ENCODE measurements around the gene BOLL. TPM values are rescaled to one million over a fixed set of nuclear protein-coding genes. Genes with fewer than 3 reads are reported as not detected.
"Not testable (repeated sequence)": the region's sequence is repeated elsewhere in the genome, so short reads cannot be mapped to it uniquely, and the experiment has no call there.

Gene BOLL
- total RNA-seq, 6 experiments from 2014 or later: not detected

DNA sequence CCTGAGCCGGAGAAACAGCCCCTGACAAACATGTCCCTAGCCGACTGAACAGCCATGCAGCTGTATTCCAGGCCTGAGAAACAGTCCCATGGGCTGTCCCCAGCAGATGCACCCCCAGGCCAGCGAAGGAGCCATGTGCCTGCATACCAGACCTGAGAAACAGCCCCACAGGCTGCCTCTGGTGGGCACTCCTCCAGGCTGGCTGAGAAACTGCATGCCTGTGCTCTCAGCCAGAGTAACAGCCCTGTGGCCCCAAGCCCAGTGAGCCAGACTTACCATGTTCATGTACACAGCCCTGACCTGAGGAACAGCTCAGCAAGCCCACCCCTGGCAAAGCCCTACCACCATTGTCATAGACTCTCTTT is 24.8 kb downstream of the BOLL start:
- Histone ChIP-seq H3K27ac (no peak overlapping the region), H3K36me3 (no peaks in the 10 kb centered on the region), H3K27me3 (no peaks in the 10 kb centered on the region), H3K4me3 (no peak overlapping the region), H3K9me3 (no peaks in the 10 kb centered on the region), H3K4me1 (no peaks in the 10 kb centered on the region)
- 90% methylated on average over 2 of the region's 3 CpGs for WGBS (ENCODE audit: insufficient coverage, low coverage, low lambda C conversion rate, missing lambda C conversion rate)
- TF ChIP-seq, protein P1, sequence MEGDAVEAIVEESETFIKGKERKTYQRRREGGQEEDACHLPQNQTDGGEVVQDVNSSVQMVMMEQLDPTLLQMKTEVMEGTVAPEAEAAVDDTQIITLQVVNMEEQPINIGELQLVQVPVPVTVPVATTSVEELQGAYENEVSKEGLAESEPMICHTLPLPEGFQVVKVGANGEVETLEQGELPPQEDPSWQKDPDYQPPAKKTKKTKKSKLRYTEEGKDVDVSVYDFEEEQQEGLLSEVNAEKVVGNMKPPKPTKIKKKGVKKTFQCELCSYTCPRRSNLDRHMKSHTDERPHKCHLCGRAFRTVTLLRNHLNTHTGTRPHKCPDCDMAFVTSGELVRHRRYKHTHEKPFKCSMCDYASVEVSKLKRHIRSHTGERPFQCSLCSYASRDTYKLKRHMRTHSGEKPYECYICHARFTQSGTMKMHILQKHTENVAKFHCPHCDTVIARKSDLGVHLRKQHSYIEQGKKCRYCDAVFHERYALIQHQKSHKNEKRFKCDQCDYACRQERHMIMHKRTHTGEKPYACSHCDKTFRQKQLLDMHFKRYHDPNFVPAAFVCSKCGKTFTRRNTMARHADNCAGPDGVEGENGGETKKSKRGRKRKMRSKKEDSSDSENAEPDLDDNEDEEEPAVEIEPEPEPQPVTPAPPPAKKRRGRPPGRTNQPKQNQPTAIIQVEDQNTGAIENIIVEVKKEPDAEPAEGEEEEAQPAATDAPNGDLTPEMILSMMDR (IDR thresholded peaks at IDR 0.05): no peak
- TF ChIP-seq POLR2A (IDR thresholded peaks at IDR 0.05): no peak
- DNase-seq: no peak
- no peak for ATAC-seq
- intact Hi-C loops (cut with DNase I): no loop called here

GRCh38 chr2:197759625-197760292 is 25.4 kb downstream of the BOLL start:
- Histone ChIP-seq H3K4me1 (no peaks in the 10 kb centered on the region), H3K9me3 (no peaks in the 10 kb centered on the region), H3K36me3 (no peaks in the 10 kb centered on the region), H3K27me3 (no peaks in the 10 kb centered on the region), H3K27ac (no peak overlapping the region), H3K4me3 (no peak overlapping the region)
- no CpG with 5 or more reads among the region's 11 CpGs for WGBS (ENCODE audit: insufficient coverage, low coverage, low lambda C conversion rate, missing lambda C conversion rate)
- no peak for DNase-seq
- intact Hi-C loops (cut with DNase I): no loop called here
- ATAC-seq: no peak
- no peak for TF ChIP-seq POLR2A (IDR thresholded peaks at IDR 0.05)
- TF ChIP-seq, protein P1 (IDR thresholded peaks at IDR 0.05): no peak

GRCh38 chr2:197759013-197759412 is 26.1 kb downstream of the BOLL start:
- DNase-seq (no peak), ATAC-seq (no peak)
- intact Hi-C loops (cut with DNase I): no loop called here
- 60% methylated on average over 2 of the region's 4 CpGs for WGBS (ENCODE audit: insufficient coverage, low coverage, low lambda C conversion rate, missing lambda C conversion rate)
- Histone ChIP-seq H3K4me3 (no peak overlapping the region), H3K9me3 (no peaks in the 10 kb centered on the region), H3K36me3 (no peaks in the 10 kb centered on the region), H3K27ac (no peak overlapping the region), H3K27me3 (no peaks in the 10 kb centered on the region), H3K4me1 (no peaks in the 10 kb centered on the region)
- no peak for TF ChIP-seq POLR2A (IDR thresholded peaks at IDR 0.05)
- TF ChIP-seq, protein P1 (IDR thresholded peaks at IDR 0.05): no peak

DNA sequence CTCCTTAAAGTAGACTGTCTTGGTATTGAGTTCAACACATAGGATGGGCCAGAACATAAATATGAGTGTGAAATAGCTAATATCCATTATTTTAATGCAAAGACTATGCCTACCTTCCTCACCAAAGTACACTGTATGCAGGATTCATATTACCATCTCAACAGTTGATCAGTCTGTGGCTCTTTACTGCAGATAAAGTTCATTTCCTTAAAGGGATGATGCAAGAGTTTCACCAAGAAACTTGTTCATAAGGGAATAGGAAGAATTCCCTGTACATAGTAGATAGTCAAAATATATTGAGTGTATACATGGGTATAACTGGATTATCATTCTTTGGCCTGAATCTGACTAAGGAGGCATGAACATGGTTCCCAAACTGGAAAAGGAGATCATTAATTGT is 44.9 kb downstream of the BOLL start:
- intact Hi-C loops (cut with DNase I): no loop called here
- TF ChIP-seq, protein P1 (IDR thresholded peaks at IDR 0.05): no peak
- no peak for TF ChIP-seq POLR2A (IDR thresholded peaks at IDR 0.05)

GRCh38 chr2:197728555-197729544 is 56.3 kb downstream of the BOLL start:
- intact Hi-C loops (cut with DNase I); H3K27ac ChIP-seq: not testable (repeated sequence)

More for the DNA sequence above, 44.9 kb downstream of the BOLL start:
- Histone ChIP-seq H3K36me3 (no peaks in the 10 kb centered on the region), H3K9me3 (no peaks in the 10 kb centered on the region), H3K4me1 (no peaks in the 10 kb centered on the region), H3K27ac (no peak overlapping the region), H3K27me3 (no peaks in the 10 kb centered on the region), H3K4me3 (no peak overlapping the region)
- no peak for DNase-seq
- ATAC-seq: no peak

More at GRCh38 chr2:197728555-197729544, 56.3 kb downstream of the BOLL start:
- ATAC-seq, H3K4me3 ChIP-seq, H3K36me3 ChIP-seq, H3K27me3 ChIP-seq, DNase-seq, H3K4me1 ChIP-seq, H3K9me3 ChIP-seq: not testable (repeated sequence)
- 60% methylated on average over 2 of the region's 32 CpGs for WGBS (ENCODE audit: insufficient coverage, low coverage, low lambda C conversion rate, missing lambda C conversion rate)
